ENCODE data around the gene PARK7. TPM values are rescaled to one million over a fixed set of nuclear protein-coding genes. Genes with fewer than 3 reads are reported as not detected.

Gene PARK7
- total RNA-seq, result 100 to 1,000 TPM; 304 to 378 TPM
- polyA plus RNA-seq (2013, experiment 1 of 2), result 288 TPM
- 280 TPM for polyA plus RNA-seq (2013, experiment 2 of 2)
- long read RNA-seq, experiment 1, transcript PARK7-201 (7 exons, 949 nt), result major isoform, 60 of 208 reads
- long read RNA-seq, experiment 1, transcript PARK7-209 (7 exons, 1,088 nt), result minor isoform, 42 of 208 reads
- long read RNA-seq, experiment 1, partial matches to known transcripts, result 54 of 208 reads
- long read RNA-seq, experiment 1, other reads (novel, unspliced or antisense), result 52 of 208 reads
- long read RNA-seq, experiment 2, transcript PARK7-201 (7 exons, 949 nt), result minor isoform, 77 of 254 reads
- long read RNA-seq, experiment 2, transcript PARK7-209 (7 exons, 1,088 nt), result major isoform, 160 of 254 reads
- long read RNA-seq, experiment 2, partial matches to known transcripts, result 4 of 254 reads
- long read RNA-seq, experiment 2, other reads (novel, unspliced or antisense), result 12 of 254 reads
- long read RNA-seq, experiment 3, transcript PARK7-201 (7 exons, 949 nt), result minor isoform, 87 of 278 reads
- long read RNA-seq, experiment 3, transcript PARK7-209 (7 exons, 1,088 nt), result major isoform, 174 of 278 reads
- long read RNA-seq, experiment 3, partial matches to known transcripts, result 7 of 278 reads
- long read RNA-seq, experiment 3, other reads (novel, unspliced or antisense), result 8 of 278 reads
- long read RNA-seq, experiment 4, transcript PARK7-209 (7 exons, 1,088 nt), result major isoform, 440 of 894 reads
- long read RNA-seq, experiment 4, transcript PARK7-201 (7 exons, 949 nt), result minor isoform, 413 of 894 reads
- long read RNA-seq, experiment 4, partial matches to known transcripts, result 13 of 894 reads
- long read RNA-seq, experiment 4, other reads (novel, unspliced or antisense), result 25 of 894 reads

GRCh38 chr1:7961216-7962013 lies at the start of gene PARK7:
PARK7 (plus strand) TSS chr1:7961711; CDS start chr1:7962786, 1,075 bp downstream.
- Mint-ChIP-seq H3K9me3 (no peaks in the 10 kb centered on the region), H3K27me3 (ENCODE audit: insufficient read depth) (no peaks in the 10 kb centered on the region), H3K27ac (peak within 1 kb of the TSS; percentile 94), H3K36me3 (ENCODE audit: low read depth) (peaks cover 33% of the 10 kb centered on the region), H3K4me1 (peaks cover 19% of the 10 kb centered on the region), H3K4me3 (peak within 1 kb of the TSS; percentile 86)
- Histone ChIP-seq H3K9ac (ENCODE audit: extremely low read depth, low read length, poor library complexity, severe bottlenecking) (peak within 1 kb of the TSS; percentile 90), H3K9me3 (ENCODE audit: control insufficient read depth, low read length) (no peaks in the 10 kb centered on the region), H3K4me3 (ENCODE audit: low read length) (peak within 1 kb of the TSS; percentile 100), H3K27me3 (ENCODE audit: control insufficient read depth, insufficient read depth, low read length, poor library complexity, severe bottlenecking) (no peaks in the 10 kb centered on the region), H3K27ac (ENCODE audit: low read depth, low read length) (peak within 1 kb of the TSS; percentile 86), H3K4me1 (ENCODE audit: control insufficient read depth, insufficient read depth, low read length) (no peaks in the 10 kb centered on the region), H3K36me3 (ENCODE audit: control insufficient read depth, insufficient read depth, low read length) (peaks cover 38% of the 10 kb centered on the region)
- whole genome bisulfite sequencing, 2 experiments (ENCODE audit: insufficient coverage in 1 of 2, insufficient read length in 1 of 2), result 0% methylated on average over 47 to 81 of the region's 81 CpGs
- DNase-seq, result peak; percentile 100
- TF ChIP-seq CTCF (conservative IDR thresholded peaks at IDR 0.05), result peak; percentile 65

- Histone ChIP-seq H3K9ac (ENCODE audit: extremely low read depth, low read length, poor library complexity, severe bottlenecking) (no peak overlapping the region), H3K27me3 (ENCODE audit: control insufficient read depth, insufficient read depth, low read length, poor library complexity, severe bottlenecking) (no peaks in the 10 kb centered on the region), H3K9me3 (ENCODE audit: control insufficient read depth, low read length) (no peaks in the 10 kb centered on the region), H3K27ac (ENCODE audit: low read depth, low read length) (no peak overlapping the region), H3K36me3 (ENCODE audit: control insufficient read depth, insufficient read depth, low read length) (no peaks in the 10 kb centered on the region), H3K4me1 (ENCODE audit: control insufficient read depth, insufficient read depth, low read length) (no peaks in the 10 kb centered on the region), H3K4me3 (ENCODE audit: low read length) (no peak overlapping the region)
- Mint-ChIP-seq H3K27me3 (ENCODE audit: insufficient read depth) (no peaks in the 10 kb centered on the region), H3K36me3 (ENCODE audit: low read depth) (no peaks in the 10 kb centered on the region), H3K4me1 (peaks cover 15% of the 10 kb centered on the region), H3K27ac (no peak overlapping the region), H3K9me3 (peaks cover 1% of the 10 kb centered on the region), H3K4me3 (no peak overlapping the region)
- TF ChIP-seq CTCF (conservative IDR thresholded peaks at IDR 0.05), result no peak
- DNase-seq, result no peak
- WGBS, 2 experiments (ENCODE audit: insufficient coverage in 1 of 2, insufficient read length in 1 of 2), result 89 to 92% methylated on average over 3 of the region's 3 CpGs
Observed at GRCh38 chr1:7912145-7912544, 49.4 kb upstream of the PARK7 start.

Measured in endodermal cell (in vitro differentiated cells).